ENCODE results near the gene NRXN3. TPM values are rescaled to one million over a fixed set of nuclear protein-coding genes. Genes with fewer than 3 reads are reported as not detected.
A peak's percentile ranks its signal among the peaks of the same experiment; 100 is the strongest.

The NRXN3 gene
- total RNA-seq, 1 experiment from 2014 or later = not detected

- no peak for TF ChIP-seq CTCF (IDR thresholded peaks at IDR 0.05; ENCODE audit: unreplicated experiment)
- intact Hi-C loops (cut with micrococcal nuclease; ENCODE audit: unreplicated experiment) = no loop called here
- H3K27ac Mint-ChIP-seq (ENCODE audit: unreplicated experiment) = no peak overlapping the region
Measured at GRCh38 chr14:79542121-79542520, 1371.9 kb downstream of the NRXN3 start.

GRCh38 chr14:79543348-79543747 is 1373.2 kb downstream of the NRXN3 start:
- H3K36me3 Mint-ChIP-seq (ENCODE audit: insufficient read depth, unreplicated experiment) = no peaks in the 10 kb centered on the region
- CTCF ChIA-PET = no interaction called here
- no peaks in the 10 kb centered on the region for H3K4me1 Mint-ChIP-seq (ENCODE audit: low read depth, unreplicated experiment)
- DNase-seq = no peak
- H3K27ac Mint-ChIP-seq (ENCODE audit: unreplicated experiment) = no peak overlapping the region
- intact Hi-C loops (cut with micrococcal nuclease; ENCODE audit: unreplicated experiment) = no loop called here
- no peak overlapping the region for H3K4me3 Mint-ChIP-seq (ENCODE audit: low read depth, unreplicated experiment)
- no TSS peak for BruUV-seq (replicated peaks)
- H3K27me3 Mint-ChIP-seq (ENCODE audit: unreplicated experiment) = no peaks in the 10 kb centered on the region
- H3K9me3 Mint-ChIP-seq (ENCODE audit: low read depth, unreplicated experiment) = peaks cover 2% of the 10 kb centered on the region
- TF ChIP-seq CTCF (IDR thresholded peaks at IDR 0.05; ENCODE audit: unreplicated experiment) = no peak

More at GRCh38 chr14:79542121-79542520, 1371.9 kb downstream of the NRXN3 start:
- no peaks in the 10 kb centered on the region for H3K27me3 Mint-ChIP-seq (ENCODE audit: unreplicated experiment)
- no TSS peak for BruUV-seq (replicated peaks)
- CTCF ChIA-PET = no interaction called here
- DNase-seq = no peak
- no peaks in the 10 kb centered on the region for H3K36me3 Mint-ChIP-seq (ENCODE audit: insufficient read depth, unreplicated experiment)
- no peaks in the 10 kb centered on the region for H3K4me1 Mint-ChIP-seq (ENCODE audit: low read depth, unreplicated experiment)
- peaks cover 2% of the 10 kb centered on the region for H3K9me3 Mint-ChIP-seq (ENCODE audit: low read depth, unreplicated experiment)
- no peak overlapping the region for H3K4me3 Mint-ChIP-seq (ENCODE audit: low read depth, unreplicated experiment)

GRCh38 chr14:79543967-79544697 is 1374.0 kb downstream of the NRXN3 start:
- H3K4me3 Mint-ChIP-seq (ENCODE audit: low read depth, unreplicated experiment) = no peak overlapping the region
- no peaks in the 10 kb centered on the region for H3K36me3 Mint-ChIP-seq (ENCODE audit: insufficient read depth, unreplicated experiment)
- H3K4me1 Mint-ChIP-seq (ENCODE audit: low read depth, unreplicated experiment) = no peaks in the 10 kb centered on the region
- peaks cover 2% of the 10 kb centered on the region for H3K9me3 Mint-ChIP-seq (ENCODE audit: low read depth, unreplicated experiment)
- no TSS peak for BruUV-seq (replicated peaks)
- no peaks in the 10 kb centered on the region for H3K27me3 Mint-ChIP-seq (ENCODE audit: unreplicated experiment)
- H3K27ac Mint-ChIP-seq (ENCODE audit: unreplicated experiment) = no peak overlapping the region
- TF ChIP-seq CTCF (IDR thresholded peaks at IDR 0.05; ENCODE audit: unreplicated experiment) = peak; percentile 24
- DNase-seq = no peak
- intact Hi-C loops (cut with micrococcal nuclease; ENCODE audit: unreplicated experiment) = no loop called here
- CTCF ChIA-PET = no interaction called here

- no peaks in the 10 kb centered on the region for H3K4me1 Mint-ChIP-seq (ENCODE audit: low read depth, unreplicated experiment)
- no peak overlapping the region for H3K27ac Mint-ChIP-seq (ENCODE audit: unreplicated experiment)
- H3K4me3 Mint-ChIP-seq (ENCODE audit: low read depth, unreplicated experiment) = no peak overlapping the region
- CTCF ChIA-PET = no interaction called here
- intact Hi-C loops (cut with micrococcal nuclease; ENCODE audit: unreplicated experiment) = no loop called here
- H3K9me3 Mint-ChIP-seq (ENCODE audit: low read depth, unreplicated experiment) = peaks cover 2% of the 10 kb centered on the region
- no peak for TF ChIP-seq CTCF (IDR thresholded peaks at IDR 0.05; ENCODE audit: unreplicated experiment)
- DNase-seq = no peak
- BruUV-seq (replicated peaks) = no TSS peak
- no peaks in the 10 kb centered on the region for H3K36me3 Mint-ChIP-seq (ENCODE audit: insufficient read depth, unreplicated experiment)
- H3K27me3 Mint-ChIP-seq (ENCODE audit: unreplicated experiment) = no peaks in the 10 kb centered on the region
Measured at GRCh38 chr14:79544698-79545070, 1374.5 kb downstream of the NRXN3 start.
